ENCODE measurements around the gene SETBP1.

SETBP1 gene

GRCh38 chr18:44849361-44849760, 168.7 kb downstream of the SETBP1 start:
- FAIRE-seq, result no peak

DNA sequence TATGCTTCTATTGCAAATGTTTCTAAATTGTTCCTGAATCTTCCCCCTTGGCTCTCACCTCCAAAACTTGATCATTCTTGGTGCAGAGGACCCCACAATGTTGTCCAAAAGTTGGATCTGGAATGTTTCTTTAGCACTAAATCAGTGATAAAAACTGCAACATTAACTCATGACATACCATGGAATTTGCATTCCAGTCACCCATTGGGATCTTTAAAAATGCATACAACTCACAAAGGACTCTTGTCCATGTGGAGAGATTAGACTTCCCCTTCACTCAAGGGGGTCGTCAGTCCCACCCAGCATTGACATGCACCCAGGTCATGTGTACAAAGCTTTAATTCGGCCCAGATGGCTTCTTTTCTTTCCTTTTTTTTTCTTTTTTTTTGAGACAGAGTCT, 169.3 kb downstream of the SETBP1 start:
- no peak for FAIRE-seq

DNA sequence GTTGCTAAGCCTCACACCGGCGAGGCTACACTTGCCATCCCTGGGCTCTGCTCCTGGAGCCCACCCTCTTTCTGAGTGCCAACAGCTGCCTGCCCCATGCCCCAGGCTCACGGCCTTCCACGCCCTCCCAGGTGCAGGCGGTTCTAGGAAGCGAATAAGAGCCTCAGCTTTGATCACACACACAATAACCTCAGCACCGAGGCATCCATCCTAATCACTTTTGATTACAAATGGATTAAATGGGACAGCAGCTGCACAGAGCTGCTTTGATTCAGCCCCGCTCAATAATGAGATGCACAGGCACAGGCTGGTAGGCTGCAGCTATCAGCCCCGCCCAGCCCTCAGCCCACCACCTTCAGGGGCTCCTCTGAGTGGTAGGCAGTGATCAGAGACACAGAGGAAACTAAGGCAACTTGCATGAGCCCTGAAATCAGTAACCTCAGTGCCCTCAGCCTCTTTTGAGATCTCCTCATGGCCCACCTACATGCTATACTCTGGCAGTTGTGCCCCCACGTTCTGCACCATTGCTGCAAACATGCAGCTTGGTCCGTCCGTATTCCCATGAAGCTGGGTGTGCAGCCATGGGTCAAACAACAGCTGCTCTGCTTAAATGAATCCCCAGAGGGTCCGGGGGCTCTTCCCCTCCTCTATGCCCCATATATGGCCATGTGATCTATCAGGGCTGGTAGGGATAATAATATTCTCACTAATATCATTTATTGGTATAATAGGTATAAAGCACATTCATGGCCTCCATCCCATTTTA, 171.4 kb downstream of the SETBP1 start:
- no peak for FAIRE-seq

GRCh38 chr18:44852818-44853217, 172.1 kb downstream of the SETBP1 start:
- FAIRE-seq, result no peak

DNA sequence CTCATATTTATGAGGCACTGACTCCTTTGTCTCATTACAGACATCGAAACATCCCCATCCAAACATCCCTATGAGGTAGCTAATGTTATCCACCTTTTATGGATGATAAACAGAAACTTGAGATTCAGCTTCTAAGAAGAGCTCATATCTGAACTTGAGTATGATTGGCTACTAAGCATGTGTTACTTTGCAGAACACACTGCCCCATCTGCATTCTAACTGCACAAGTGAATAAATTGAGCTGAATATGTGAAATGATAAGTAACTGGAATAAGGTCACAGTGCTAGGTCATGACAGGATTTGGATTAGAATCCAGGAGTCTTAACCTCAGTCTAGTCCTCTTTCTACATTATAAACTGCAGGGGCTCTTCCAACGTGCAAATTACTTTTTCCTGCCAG, 172.7 kb downstream of the SETBP1 start:
- FAIRE-seq, result no peak

GRCh38 chr18:44855681-44856080, 175.0 kb downstream of the SETBP1 start:
- FAIRE-seq, result no peak

GRCh38 chr18:44856157-44856556, 175.5 kb downstream of the SETBP1 start:
- FAIRE-seq, result no peak

- no peak for FAIRE-seq
These were observed 176.4 kb downstream of the SETBP1 start for GRCh38 chr18:44857081-44857480.

GRCh38 chr18:44857744-44858491, 177.2 kb downstream of the SETBP1 start:
- FAIRE-seq, result no peak

DNA sequence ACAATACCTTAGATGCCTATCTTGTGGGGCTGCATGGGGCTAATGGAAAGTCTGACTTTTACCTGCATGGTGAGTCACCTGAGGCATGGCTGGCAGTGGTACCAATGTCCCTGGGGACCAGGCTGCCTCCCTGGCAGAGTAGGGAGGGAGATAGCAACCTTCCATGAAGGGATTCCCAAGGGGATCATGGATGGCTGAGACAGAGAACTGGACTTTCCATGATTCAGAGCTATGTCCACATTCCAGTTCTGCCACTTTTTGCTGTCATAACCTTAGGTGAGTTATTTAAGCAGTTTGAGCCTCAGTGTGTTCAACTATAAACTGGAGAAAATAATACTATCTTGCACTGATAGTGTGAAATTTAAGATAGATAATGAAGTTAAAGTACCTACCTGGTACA, 178.6 kb downstream of the SETBP1 start:
- no peak for FAIRE-seq

- FAIRE-seq, result no peak
These were observed 179.2 kb downstream of the SETBP1 start for GRCh38 chr18:44859751-44860439.

- no peak for FAIRE-seq
These were observed 181.4 kb downstream of the SETBP1 start for GRCh38 chr18:44862112-44862511.

DNA sequence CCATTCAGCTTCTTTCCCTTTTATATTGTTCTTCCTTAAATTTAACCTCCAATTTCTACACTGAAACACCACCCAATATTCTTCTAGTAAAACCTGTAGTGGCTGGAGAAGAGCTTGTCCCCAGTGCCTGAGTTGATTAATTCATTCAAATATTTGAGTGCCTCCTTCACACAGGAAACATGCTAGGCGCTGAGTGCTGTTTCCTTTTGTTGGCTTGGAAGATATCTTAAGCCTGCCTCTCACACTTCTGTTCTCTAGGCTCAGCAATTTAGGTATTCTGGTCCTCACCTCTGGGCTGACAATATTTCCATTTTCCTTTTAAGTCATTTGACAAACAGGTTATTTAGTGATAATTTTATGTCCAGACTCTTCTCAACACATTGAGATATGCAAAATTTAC, 185.4 kb downstream of the SETBP1 start:
- FAIRE-seq, result no peak

DNA sequence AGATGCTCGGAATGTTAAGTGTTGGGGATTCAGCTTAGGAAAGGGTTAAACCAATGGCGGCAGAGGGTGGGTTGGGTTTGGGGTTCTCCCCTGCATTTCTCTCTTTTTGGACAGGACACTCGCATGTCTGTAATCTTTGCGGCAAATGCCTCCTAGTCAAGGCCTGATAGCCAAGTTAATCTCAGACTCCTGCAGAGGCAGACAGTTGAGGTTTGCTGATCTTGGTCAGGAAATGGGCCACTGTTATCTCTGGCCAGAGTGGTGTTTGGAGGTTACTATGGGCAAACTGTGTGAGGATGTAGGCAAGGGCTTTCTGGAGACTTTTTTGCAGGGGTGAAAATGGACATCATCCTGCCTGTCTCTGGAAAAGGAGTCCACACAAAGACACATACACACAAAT, 188.8 kb downstream of the SETBP1 start:
- FAIRE-seq, result no peak

DNA sequence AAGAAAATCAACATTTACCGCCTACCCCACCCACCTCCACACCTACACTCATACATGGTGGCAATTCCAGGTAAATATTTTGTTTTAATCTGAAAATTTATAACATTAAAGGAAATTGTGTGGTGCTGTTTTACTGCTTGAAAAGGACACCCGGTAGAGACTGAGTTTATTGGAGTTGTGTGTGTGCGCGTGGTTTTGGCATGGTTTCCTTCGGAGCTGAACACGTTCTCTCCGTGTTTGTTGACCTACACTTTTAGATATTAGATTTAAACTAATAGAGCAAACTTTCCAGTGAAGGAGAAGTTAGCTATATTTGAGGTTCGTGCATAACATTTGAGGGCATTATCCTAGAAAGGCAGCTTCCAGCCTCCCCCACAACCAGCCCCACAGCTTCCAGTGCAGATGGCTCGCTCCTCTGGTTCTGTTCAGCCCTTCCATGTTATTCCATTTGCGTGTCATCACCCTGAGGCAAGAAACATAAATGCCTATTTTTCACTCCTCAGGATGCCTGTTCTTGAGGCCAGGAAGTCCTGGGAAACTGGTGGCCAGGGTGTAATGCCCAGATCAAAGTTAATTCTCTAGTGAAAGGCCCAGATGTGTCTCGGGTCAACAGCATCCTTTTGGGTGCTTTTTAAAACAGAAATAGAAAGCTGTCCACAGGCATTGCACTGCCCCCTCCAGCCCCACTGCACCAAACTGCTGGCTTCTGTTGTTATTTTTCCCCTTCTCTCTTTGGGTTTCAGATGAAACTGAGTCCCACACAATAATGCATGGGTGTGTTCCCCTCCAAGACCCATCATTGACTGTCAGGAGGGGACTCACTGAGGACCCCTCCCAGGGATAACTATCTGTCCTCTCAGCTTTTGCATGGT, 190.2 kb downstream of the SETBP1 start:
- FAIRE-seq, result no peak

GRCh38 chr18:44871771-44872170, 191.1 kb downstream of the SETBP1 start:
- FAIRE-seq, result no peak

DNA sequence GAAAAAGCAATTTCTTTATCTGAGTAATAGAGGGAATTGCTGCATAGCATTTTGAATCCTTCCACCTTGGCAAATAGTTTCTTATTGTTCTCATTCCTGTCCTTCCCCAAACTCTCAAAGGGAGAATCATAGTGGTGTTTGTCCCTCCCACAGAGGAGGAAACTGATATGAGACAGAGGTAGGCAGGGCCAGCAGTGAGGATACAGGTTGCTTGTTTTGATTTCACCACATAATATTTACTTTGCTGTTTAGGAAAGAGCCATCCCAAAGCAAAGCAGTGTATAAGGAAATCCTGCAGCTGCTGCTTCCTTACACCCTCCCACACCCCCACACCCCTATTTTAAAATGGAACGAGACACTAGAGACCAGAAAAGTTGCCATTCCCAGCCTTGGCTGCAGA, 195.3 kb downstream of the SETBP1 start:
- FAIRE-seq, result no peak

GRCh38 chr18:44876755-44877154, 196.1 kb downstream of the SETBP1 start:
- FAIRE-seq, result no peak

GRCh38 chr18:44878335-44878734, 197.6 kb downstream of the SETBP1 start:
- FAIRE-seq, result no peak

- FAIRE-seq, result no peak
These were observed 199.5 kb downstream of the SETBP1 start for GRCh38 chr18:44880170-44880569.

DNA sequence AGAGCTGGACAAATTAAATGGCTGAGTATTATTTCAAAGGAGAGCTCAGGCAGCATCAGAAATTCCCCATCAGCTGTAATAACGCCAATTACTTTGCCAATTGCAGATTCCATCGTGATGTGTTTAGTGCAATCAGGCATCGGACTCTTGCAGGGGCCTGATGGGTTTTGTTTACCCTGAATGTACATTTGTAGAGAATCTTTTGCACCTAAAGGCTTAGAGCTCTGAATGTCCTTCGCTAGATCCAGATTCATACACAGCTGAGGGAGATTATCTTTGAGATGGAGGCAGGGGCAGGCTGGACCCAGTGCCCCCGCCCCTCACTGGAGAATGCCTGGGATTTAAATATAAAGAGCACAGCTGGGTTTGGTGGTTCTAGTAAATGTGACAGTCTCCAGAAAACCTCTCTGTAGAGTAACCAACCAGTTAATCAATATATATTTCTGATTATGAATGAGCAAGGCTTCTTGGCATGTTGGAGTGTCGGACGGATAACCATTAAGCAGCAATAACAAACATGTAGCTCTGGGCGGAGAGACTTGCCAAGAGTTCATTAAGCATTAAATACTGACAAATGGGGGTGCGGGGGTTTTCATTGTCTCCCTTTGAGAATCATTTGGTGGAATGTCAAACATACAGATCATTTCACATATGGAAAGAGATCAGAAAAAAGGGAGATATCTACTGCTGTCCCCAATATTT, 200.9 kb downstream of the SETBP1 start:
- no peak for FAIRE-seq
